H9 (cell line): ENCODE measurements around the gene PLCXD3. TPM values are rescaled to one million over a fixed set of nuclear protein-coding genes. Genes with fewer than 3 reads are reported as not detected.
A peak's percentile ranks its signal among the peaks of the same experiment; 100 is the strongest.

ENCODE experiments used
- DNase-seq: peaks from one replicate; pipeline ENCODE4 v3.0.0-alpha.2; 2017
- H2AFZ ChIP-seq: one replicate; pipeline ENCODE4 v1.6.1; 2013; ENCODE audit warnings: mild to moderate bottlenecking, low read length, control low read depth, moderate library complexity
- H2AK5ac ChIP-seq: 2 replicates; pipeline ENCODE4 v1.6.1; 2013; ENCODE audit warnings: low read length, control low read depth, mixed read lengths; ENCODE audit not compliant: insufficient read length
- H2BK120ac ChIP-seq: one replicate; pipeline ENCODE4 v1.6.1; 2013; ENCODE audit warnings: low read depth, mild to moderate bottlenecking, low read length, control low read depth, inconsistent platforms; ENCODE audit not compliant: poor library complexity, severe bottlenecking
- H2BK12ac ChIP-seq: 2 replicates; pipeline ENCODE4 v1.6.1; 2013; ENCODE audit warnings: low read length, control low read depth, mixed read lengths, low read depth; ENCODE audit not compliant: insufficient read length
- H2BK15ac ChIP-seq: 2 replicates; pipeline ENCODE4 v1.6.1; 2013; ENCODE audit warnings: low read depth, low read length, control low read depth
- H2BK20ac ChIP-seq: one replicate; pipeline ENCODE4 v1.6.1; 2013; ENCODE audit warnings: low read depth, mild to moderate bottlenecking, low read length, control low read depth, inconsistent platforms; ENCODE audit not compliant: poor library complexity, severe bottlenecking
- H2BK5ac ChIP-seq: 2 replicates; pipeline ENCODE4 v1.6.1; 2013; ENCODE audit warnings: low read length, control low read depth, mixed read lengths; ENCODE audit not compliant: insufficient read length
- H3K14ac ChIP-seq: 2 replicates; pipeline ENCODE4 v1.6.1; 2013; ENCODE audit warnings: low read length, control low read depth; ENCODE audit not compliant: insufficient read depth
- H3K18ac ChIP-seq: 2 replicates; pipeline ENCODE4 v1.6.1; 2013; ENCODE audit warnings: low read depth, mild to moderate bottlenecking, mixed read lengths, low read length, control low read depth; ENCODE audit not compliant: insufficient read length
- H3K23ac ChIP-seq: 2 replicates; pipeline ENCODE4 v1.6.1; 2013; ENCODE audit warnings: low read length, control low read depth, mixed read lengths, low read depth; ENCODE audit not compliant: insufficient read length
- H3K23me2 ChIP-seq: 2 replicates; pipeline ENCODE4 v1.6.1; 2013; ENCODE audit warnings: low read depth, mild to moderate bottlenecking, mixed read lengths, low read length, control low read depth; ENCODE audit not compliant: insufficient read length, poor library complexity, severe bottlenecking
- H3K27ac ChIP-seq: 2 replicates; pipeline ENCODE4 v1.5.1; 2013; ENCODE audit warnings: low read length, control low read depth, mixed read lengths, low read depth; ENCODE audit not compliant: insufficient read length
- H3K27me3 ChIP-seq: 2 replicates; pipeline ENCODE4 v1.6.1; 2013; ENCODE audit warnings: low read length, control low read depth, inconsistent platforms; ENCODE audit not compliant: insufficient read depth
- H3K4ac ChIP-seq: 2 replicates; pipeline ENCODE4 v1.6.1; 2013; ENCODE audit warnings: low read depth, mild to moderate bottlenecking, control low read depth, inconsistent platforms, low read length, moderate library complexity
- H3K4me1 ChIP-seq: 2 replicates; pipeline ENCODE4 v1.6.1; 2013; ENCODE audit warnings: low read length, control low read depth, inconsistent platforms; ENCODE audit not compliant: insufficient read depth
- H3K4me2 ChIP-seq: 2 replicates; pipeline ENCODE4 v1.6.1; 2013; ENCODE audit warnings: low read length, control low read depth, mixed read lengths; ENCODE audit not compliant: insufficient read length, insufficient read depth
- H3K56ac ChIP-seq: 2 replicates; pipeline ENCODE4 v1.6.1; 2013; ENCODE audit warnings: low read depth, mild to moderate bottlenecking, mixed read lengths, low read length, control low read depth; ENCODE audit not compliant: insufficient read length
- H3K79me1 ChIP-seq: 2 replicates; pipeline ENCODE4 v1.6.1; 2013; ENCODE audit warnings: low read depth, mild to moderate bottlenecking, moderate library complexity, low read length, control low read depth, inconsistent platforms; ENCODE audit not compliant: insufficient read depth, poor library complexity, severe bottlenecking
- H3K79me2 ChIP-seq: 2 replicates; pipeline ENCODE4 v1.6.1; 2013; ENCODE audit warnings: low read length, control low read depth, inconsistent platforms; ENCODE audit not compliant: insufficient read depth
- H3K9ac ChIP-seq: 2 replicates; pipeline ENCODE4 v1.6.1; 2013; ENCODE audit warnings: low read length, control low read depth, mixed read lengths; ENCODE audit not compliant: insufficient read length; ENCODE audit errors: extremely low read depth
- H3K9me3 ChIP-seq: one replicate; pipeline ENCODE4 v1.6.1; 2013; ENCODE audit warnings: low read depth, low read length, inconsistent platforms; ENCODE audit not compliant: control insufficient read depth
- H3T11ph ChIP-seq: one replicate; pipeline ENCODE4 v1.6.1; 2013; ENCODE audit warnings: mild to moderate bottlenecking, low read length, control low read depth, inconsistent platforms
- H4K20me1 ChIP-seq: one replicate; pipeline ENCODE4 v1.6.1; 2013; ENCODE audit not compliant: control insufficient read depth, insufficient read length, insufficient read depth
- H4K5ac ChIP-seq: 2 replicates; pipeline ENCODE4 v1.6.1; 2013; ENCODE audit warnings: low read depth, mild to moderate bottlenecking, mixed read lengths, low read length, control low read depth; ENCODE audit not compliant: insufficient read length
- H4K8ac ChIP-seq: replicated peaks from 2 replicates; pipeline ENCODE4 v1.6.1; 2013; ENCODE audit warnings: low read length, control low read depth, mixed read lengths, low read depth; ENCODE audit not compliant: insufficient read length
- H4K91ac ChIP-seq: 2 replicates; pipeline ENCODE4 v1.6.1; 2013; ENCODE audit warnings: low read depth, mild to moderate bottlenecking, moderate library complexity, mixed read lengths, low read length, control low read depth; ENCODE audit not compliant: insufficient read length
- H3K27ac Mint-ChIP-seq, 3 experiments: 2 replicates in 2 of 3; 3 replicates in 1 of 3; pipeline ENCODE4 v1.8.0; 2020 to 2021; ENCODE audit warnings: mixed read lengths in 3 of 3, mild to moderate bottlenecking in 1 of 3, moderate library complexity in 1 of 3
- H3K27me3 Mint-ChIP-seq: 2 replicates; pipeline ENCODE4 v1.8.0; 2021; ENCODE audit warnings: low read depth, mild to moderate bottlenecking, moderate library complexity, mixed read lengths
- H3K36me3 Mint-ChIP-seq, 3 experiments: 2 replicates in 2 of 3; 3 replicates in 1 of 3; pipeline ENCODE4 v1.8.0; 2020 to 2021; ENCODE audit warnings: low read depth in 3 of 3, mixed read lengths in 3 of 3; ENCODE audit not compliant: insufficient read depth in 1 of 3
- H3K4me1 Mint-ChIP-seq, 2 experiments: 2 replicates each; pipeline ENCODE4 v1.8.0; 2020; ENCODE audit warnings: mixed read lengths in 2 of 2
- H3K4me3 Mint-ChIP-seq, 2 experiments: 2 replicates in 1 of 2; 3 replicates in 1 of 2; pipeline ENCODE4 v1.8.0; 2020 to 2021; ENCODE audit warnings: mild to moderate bottlenecking in 2 of 2, mixed read lengths in 2 of 2, moderate library complexity in 1 of 2
- H3K9me3 Mint-ChIP-seq, 2 experiments: 2 replicates in 1 of 2; 3 replicates in 1 of 2; pipeline ENCODE4 v1.8.0; 2020; ENCODE audit warnings: mild to moderate bottlenecking in 2 of 2, mixed read lengths in 2 of 2, moderate library complexity in 1 of 2
- CTCF ChIP-seq: fragments of 200-600 bp; sonication (generic); conservative IDR thresholded peaks from 3 replicates; pipeline ENCODE4 v1.8.0; 2021; ENCODE audit warnings: antibody characterized with exemption, mild to moderate bottlenecking
- WGBS: extraction: QIAGEN DNeasy Blood & Tissue Kit; methylation state at CpG from one replicate; pipeline ENCODE4 v1.1.7; 2013; ENCODE audit warnings: missing lambda C conversion rate, low lambda C conversion rate, mixed read lengths; ENCODE audit not compliant: insufficient read length; ENCODE audit errors: extremely low coverage; 5-methylcytosine and 5-hydroxymethylcytosine counted together
- total RNA-seq: library from RNA; stranded (reverse); gene quantifications from 2 replicates; pipeline ENCODE4 v1.2.1, GENCODE V29; 2021

Gene PLCXD3
- total RNA-seq, 1 experiment from 2014 or later = not detected

GRCh38 chr5:41433552-41434181 lies 76.7 kb downstream of the PLCXD3 start:
- no CpG with 5 or more reads among the region's 4 CpGs for WGBS
- no peaks in the 10 kb centered on the region for H3K79me2 ChIP-seq
- H3K4ac ChIP-seq = no peak overlapping the region
- H3K4me1 ChIP-seq = no peaks in the 10 kb centered on the region; the same call in 1 of the 2 replicates
- H4K91ac ChIP-seq = no peak overlapping the region
- no peak overlapping the region for H3K4me2 ChIP-seq
- no peaks in the 10 kb centered on the region for H3K23me2 ChIP-seq
- H2AK5ac ChIP-seq = no peak overlapping the region
- no peak overlapping the region for H3K27ac ChIP-seq
- no peak overlapping the region for H2BK12ac ChIP-seq
- Mint-ChIP-seq H3K4me3 (no peak overlapping the region), H3K27me3 (no peaks in the 10 kb centered on the region), H3K4me1 (peaks cover 2 to 3% of the 10 kb centered on the region in 2 experiments; a peak in 2 of 4 replicates), H3K9me3 (no peaks in the 10 kb centered on the region), H3K27ac (no peak overlapping the region), H3K36me3 (no peaks in the 10 kb centered on the region; a peak in 1 of 7 replicates)
- no peaks in the 10 kb centered on the region for H4K20me1 ChIP-seq
- H3K9ac ChIP-seq = no peak overlapping the region
- H3T11ph ChIP-seq = no peak overlapping the region
- H2BK15ac ChIP-seq = no peak overlapping the region
- H2BK120ac ChIP-seq = no peak overlapping the region
- no peak overlapping the region for H3K18ac ChIP-seq
- TF ChIP-seq CTCF = peak; percentile 88
- H3K79me1 ChIP-seq = no peaks in the 10 kb centered on the region
- no peak overlapping the region for H4K8ac ChIP-seq
- no peak overlapping the region for H3K14ac ChIP-seq
- no peak overlapping the region for H2BK20ac ChIP-seq
- no peak overlapping the region for H4K5ac ChIP-seq
- peak; percentile 41 for DNase-seq
- no peak overlapping the region for H2AFZ ChIP-seq
- H3K23ac ChIP-seq = no peak overlapping the region
- H3K9me3 ChIP-seq = no peaks in the 10 kb centered on the region
- no peak overlapping the region for H2BK5ac ChIP-seq
- H3K27me3 ChIP-seq = no peaks in the 10 kb centered on the region
- no peak overlapping the region for H3K56ac ChIP-seq
